H9 (cell line): ENCODE results near the gene GABRR2. TPM values are rescaled to one million over a fixed set of nuclear protein-coding genes. Genes with fewer than 3 reads are reported as not detected.

Experiments used
- DNase-seq: peaks from one replicate; pipeline ENCODE4 v3.0.0-alpha.2; 2017
- H2AFZ ChIP-seq: one replicate; pipeline ENCODE4 v1.6.1; 2013; ENCODE audit warnings: mild to moderate bottlenecking, low read length, control low read depth, moderate library complexity
- H2AK5ac ChIP-seq: 2 replicates; pipeline ENCODE4 v1.6.1; 2013; ENCODE audit warnings: low read length, control low read depth, mixed read lengths; ENCODE audit not compliant: insufficient read length
- H2BK120ac ChIP-seq: one replicate; pipeline ENCODE4 v1.6.1; 2013; ENCODE audit warnings: low read depth, mild to moderate bottlenecking, low read length, control low read depth, inconsistent platforms; ENCODE audit not compliant: poor library complexity, severe bottlenecking
- H2BK12ac ChIP-seq: 2 replicates; pipeline ENCODE4 v1.6.1; 2013; ENCODE audit warnings: low read length, control low read depth, mixed read lengths, low read depth; ENCODE audit not compliant: insufficient read length
- H2BK15ac ChIP-seq: 2 replicates; pipeline ENCODE4 v1.6.1; 2013; ENCODE audit warnings: low read depth, low read length, control low read depth
- H2BK20ac ChIP-seq: one replicate; pipeline ENCODE4 v1.6.1; 2013; ENCODE audit warnings: low read depth, mild to moderate bottlenecking, low read length, control low read depth, inconsistent platforms; ENCODE audit not compliant: poor library complexity, severe bottlenecking
- H2BK5ac ChIP-seq: 2 replicates; pipeline ENCODE4 v1.6.1; 2013; ENCODE audit warnings: low read length, control low read depth, mixed read lengths; ENCODE audit not compliant: insufficient read length
- H3K14ac ChIP-seq: 2 replicates; pipeline ENCODE4 v1.6.1; 2013; ENCODE audit warnings: low read length, control low read depth; ENCODE audit not compliant: insufficient read depth
- H3K18ac ChIP-seq: 2 replicates; pipeline ENCODE4 v1.6.1; 2013; ENCODE audit warnings: low read depth, mild to moderate bottlenecking, mixed read lengths, low read length, control low read depth; ENCODE audit not compliant: insufficient read length
- H3K23ac ChIP-seq: 2 replicates; pipeline ENCODE4 v1.6.1; 2013; ENCODE audit warnings: low read length, control low read depth, mixed read lengths, low read depth; ENCODE audit not compliant: insufficient read length
- H3K23me2 ChIP-seq: 2 replicates; pipeline ENCODE4 v1.6.1; 2013; ENCODE audit warnings: low read depth, mild to moderate bottlenecking, mixed read lengths, low read length, control low read depth; ENCODE audit not compliant: insufficient read length, poor library complexity, severe bottlenecking
- H3K27ac ChIP-seq: 2 replicates; pipeline ENCODE4 v1.5.1; 2013; ENCODE audit warnings: low read length, control low read depth, mixed read lengths, low read depth; ENCODE audit not compliant: insufficient read length
- H3K27me3 ChIP-seq: 2 replicates; pipeline ENCODE4 v1.6.1; 2013; ENCODE audit warnings: low read length, control low read depth, inconsistent platforms; ENCODE audit not compliant: insufficient read depth
- H3K4ac ChIP-seq: 2 replicates; pipeline ENCODE4 v1.6.1; 2013; ENCODE audit warnings: low read depth, mild to moderate bottlenecking, control low read depth, inconsistent platforms, low read length, moderate library complexity
- H3K4me1 ChIP-seq: 2 replicates; pipeline ENCODE4 v1.6.1; 2013; ENCODE audit warnings: low read length, control low read depth, inconsistent platforms; ENCODE audit not compliant: insufficient read depth
- H3K4me2 ChIP-seq: 2 replicates; pipeline ENCODE4 v1.6.1; 2013; ENCODE audit warnings: low read length, control low read depth, mixed read lengths; ENCODE audit not compliant: insufficient read length, insufficient read depth
- H3K56ac ChIP-seq: 2 replicates; pipeline ENCODE4 v1.6.1; 2013; ENCODE audit warnings: low read depth, mild to moderate bottlenecking, mixed read lengths, low read length, control low read depth; ENCODE audit not compliant: insufficient read length
- H3K79me1 ChIP-seq: 2 replicates; pipeline ENCODE4 v1.6.1; 2013; ENCODE audit warnings: low read depth, mild to moderate bottlenecking, moderate library complexity, low read length, control low read depth, inconsistent platforms; ENCODE audit not compliant: insufficient read depth, poor library complexity, severe bottlenecking
- H3K79me2 ChIP-seq: 2 replicates; pipeline ENCODE4 v1.6.1; 2013; ENCODE audit warnings: low read length, control low read depth, inconsistent platforms; ENCODE audit not compliant: insufficient read depth
- H3K9ac ChIP-seq: 2 replicates; pipeline ENCODE4 v1.6.1; 2013; ENCODE audit warnings: low read length, control low read depth, mixed read lengths; ENCODE audit not compliant: insufficient read length; ENCODE audit errors: extremely low read depth
- H3K9me3 ChIP-seq: one replicate; pipeline ENCODE4 v1.6.1; 2013; ENCODE audit warnings: low read depth, low read length, inconsistent platforms; ENCODE audit not compliant: control insufficient read depth
- H3T11ph ChIP-seq: one replicate; pipeline ENCODE4 v1.6.1; 2013; ENCODE audit warnings: mild to moderate bottlenecking, low read length, control low read depth, inconsistent platforms
- H4K20me1 ChIP-seq: one replicate; pipeline ENCODE4 v1.6.1; 2013; ENCODE audit not compliant: control insufficient read depth, insufficient read length, insufficient read depth
- H4K5ac ChIP-seq: 2 replicates; pipeline ENCODE4 v1.6.1; 2013; ENCODE audit warnings: low read depth, mild to moderate bottlenecking, mixed read lengths, low read length, control low read depth; ENCODE audit not compliant: insufficient read length
- H4K8ac ChIP-seq: replicated peaks from 2 replicates; pipeline ENCODE4 v1.6.1; 2013; ENCODE audit warnings: low read length, control low read depth, mixed read lengths, low read depth; ENCODE audit not compliant: insufficient read length
- H4K91ac ChIP-seq: 2 replicates; pipeline ENCODE4 v1.6.1; 2013; ENCODE audit warnings: low read depth, mild to moderate bottlenecking, moderate library complexity, mixed read lengths, low read length, control low read depth; ENCODE audit not compliant: insufficient read length
- H3K27ac Mint-ChIP-seq, 3 experiments: 2 replicates in 2 of 3; 3 replicates in 1 of 3; pipeline ENCODE4 v1.8.0; 2020 to 2021; ENCODE audit warnings: mixed read lengths in 3 of 3, mild to moderate bottlenecking in 1 of 3, moderate library complexity in 1 of 3
- H3K27me3 Mint-ChIP-seq: 2 replicates; pipeline ENCODE4 v1.8.0; 2021; ENCODE audit warnings: low read depth, mild to moderate bottlenecking, moderate library complexity, mixed read lengths
- H3K36me3 Mint-ChIP-seq, 3 experiments: 2 replicates in 2 of 3; 3 replicates in 1 of 3; pipeline ENCODE4 v1.8.0; 2020 to 2021; ENCODE audit warnings: low read depth in 3 of 3, mixed read lengths in 3 of 3; ENCODE audit not compliant: insufficient read depth in 1 of 3
- H3K4me1 Mint-ChIP-seq, 2 experiments: 2 replicates each; pipeline ENCODE4 v1.8.0; 2020; ENCODE audit warnings: mixed read lengths in 2 of 2
- H3K4me3 Mint-ChIP-seq, 2 experiments: 2 replicates in 1 of 2; 3 replicates in 1 of 2; pipeline ENCODE4 v1.8.0; 2020 to 2021; ENCODE audit warnings: mild to moderate bottlenecking in 2 of 2, mixed read lengths in 2 of 2, moderate library complexity in 1 of 2
- H3K9me3 Mint-ChIP-seq, 2 experiments: 2 replicates in 1 of 2; 3 replicates in 1 of 2; pipeline ENCODE4 v1.8.0; 2020; ENCODE audit warnings: mild to moderate bottlenecking in 2 of 2, mixed read lengths in 2 of 2, moderate library complexity in 1 of 2
- CTCF ChIP-seq: fragments of 200-600 bp; sonication (generic); conservative IDR thresholded peaks from 3 replicates; pipeline ENCODE4 v1.8.0; 2021; ENCODE audit warnings: antibody characterized with exemption, mild to moderate bottlenecking
- WGBS: extraction: QIAGEN DNeasy Blood & Tissue Kit; methylation state at CpG from one replicate; pipeline ENCODE4 v1.1.7; 2013; ENCODE audit warnings: missing lambda C conversion rate, low lambda C conversion rate, mixed read lengths; ENCODE audit not compliant: insufficient read length; ENCODE audit errors: extremely low coverage; 5-methylcytosine and 5-hydroxymethylcytosine counted together
- total RNA-seq: library from RNA; stranded (reverse); gene quantifications from 2 replicates; pipeline ENCODE4 v1.2.1, GENCODE V29; 2021

The GABRR2 gene
- total RNA-seq, 1 experiment from 2014 or later, result not detected

- H2BK5ac ChIP-seq, result no peak overlapping the region
- H4K91ac ChIP-seq, result no peak overlapping the region
- Mint-ChIP-seq H3K4me1 (peaks cover 10 to 18% of the 10 kb centered on the region in 2 experiments), H3K4me3 (no peak overlapping the region), H3K27ac (peak overlapping the region in 1 of 3 experiments; percentile 20; a peak in 1 of 7 replicates), H3K9me3 (no peaks in the 10 kb centered on the region; a peak in 2 of 5 replicates), H3K36me3 (no peaks in the 10 kb centered on the region), H3K27me3 (0 out of 2 replicates have a peak, but pooled peaks cover 1% of the 10 kb centered on the region)
- WGBS, result no CpG with 5 or more reads among the region's 12 CpGs
- no peaks in the 10 kb centered on the region for H3K79me2 ChIP-seq
- H3K4ac ChIP-seq, result no peak overlapping the region
- H3K27ac ChIP-seq, result no peak overlapping the region
- H2BK120ac ChIP-seq, result no peak overlapping the region
- no peak overlapping the region for H3K4me2 ChIP-seq
- H4K8ac ChIP-seq, result no peak overlapping the region
- H3K4me1 ChIP-seq, result no peaks in the 10 kb centered on the region
- no peak overlapping the region for H3K14ac ChIP-seq
- no peaks in the 10 kb centered on the region for H3K9me3 ChIP-seq
- no peak overlapping the region for H4K5ac ChIP-seq
- no peak overlapping the region for H2BK12ac ChIP-seq
- no peak overlapping the region for H2AFZ ChIP-seq
- no peak overlapping the region for H3K18ac ChIP-seq
- H3K9ac ChIP-seq, result no peak overlapping the region
- H3T11ph ChIP-seq, result no peak overlapping the region
- no peak overlapping the region for H3K23ac ChIP-seq
- H3K23me2 ChIP-seq, result no peaks in the 10 kb centered on the region
- no peak for DNase-seq
- no peaks in the 10 kb centered on the region for H3K79me1 ChIP-seq
- H4K20me1 ChIP-seq, result no peaks in the 10 kb centered on the region
- no peak overlapping the region for H2BK15ac ChIP-seq
- H3K56ac ChIP-seq, result no peak overlapping the region
- H2BK20ac ChIP-seq, result no peak overlapping the region
- H3K27me3 ChIP-seq, result no peaks in the 10 kb centered on the region
- H2AK5ac ChIP-seq, result no peak overlapping the region
- no peak for TF ChIP-seq CTCF
Measured at GRCh38 chr6:89297695-89298351, 17.3 kb downstream of the GABRR2 start.
